ENCODE results near the gene NOL9.
A peak's percentile ranks its signal among the peaks of the same experiment; 100 is the strongest.
"Not testable (repeated sequence)": the region's sequence is repeated elsewhere in the genome, so short reads cannot be mapped to it uniquely, and the experiment has no call there.

Gene NOL9

DNA sequence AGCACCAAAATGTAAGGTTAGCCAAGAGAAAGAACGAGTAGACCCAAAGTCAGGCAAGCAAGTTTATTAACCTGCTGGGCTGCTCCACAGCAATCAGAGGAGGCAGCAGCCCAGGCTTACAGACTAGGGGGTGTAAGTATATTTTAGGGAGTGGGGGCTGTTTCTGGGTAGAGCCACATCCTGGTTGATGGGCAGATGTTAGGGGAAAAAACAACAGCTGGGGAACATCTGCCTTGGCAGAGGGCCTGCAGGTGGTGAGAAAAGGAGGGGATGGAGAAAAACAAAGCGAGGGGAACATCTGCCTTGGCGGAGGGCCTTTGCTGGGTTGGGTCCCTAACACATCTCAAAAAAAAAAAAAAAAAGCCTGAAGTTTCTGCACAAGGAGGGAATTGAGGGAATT is 15.8 kb upstream of the NOL9 start:
- peak overlapping the region; percentile 20 for H3K4me3 ChIP-seq (ENCODE audit: low read depth, low read length, poor library complexity, severe bottlenecking)
- TF ChIP-seq EZH2 (IDR thresholded peaks at IDR 0.05; ENCODE audit: borderline replicate concordance, low read length), result no peak
- TF ChIP-seq, protein P1, sequence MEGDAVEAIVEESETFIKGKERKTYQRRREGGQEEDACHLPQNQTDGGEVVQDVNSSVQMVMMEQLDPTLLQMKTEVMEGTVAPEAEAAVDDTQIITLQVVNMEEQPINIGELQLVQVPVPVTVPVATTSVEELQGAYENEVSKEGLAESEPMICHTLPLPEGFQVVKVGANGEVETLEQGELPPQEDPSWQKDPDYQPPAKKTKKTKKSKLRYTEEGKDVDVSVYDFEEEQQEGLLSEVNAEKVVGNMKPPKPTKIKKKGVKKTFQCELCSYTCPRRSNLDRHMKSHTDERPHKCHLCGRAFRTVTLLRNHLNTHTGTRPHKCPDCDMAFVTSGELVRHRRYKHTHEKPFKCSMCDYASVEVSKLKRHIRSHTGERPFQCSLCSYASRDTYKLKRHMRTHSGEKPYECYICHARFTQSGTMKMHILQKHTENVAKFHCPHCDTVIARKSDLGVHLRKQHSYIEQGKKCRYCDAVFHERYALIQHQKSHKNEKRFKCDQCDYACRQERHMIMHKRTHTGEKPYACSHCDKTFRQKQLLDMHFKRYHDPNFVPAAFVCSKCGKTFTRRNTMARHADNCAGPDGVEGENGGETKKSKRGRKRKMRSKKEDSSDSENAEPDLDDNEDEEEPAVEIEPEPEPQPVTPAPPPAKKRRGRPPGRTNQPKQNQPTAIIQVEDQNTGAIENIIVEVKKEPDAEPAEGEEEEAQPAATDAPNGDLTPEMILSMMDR (IDR thresholded peaks at IDR 0.05; ENCODE audit: low read length), result no peak
- H3K27me3 ChIP-seq (ENCODE audit: insufficient read depth, low read length), result no peaks in the 10 kb centered on the region
- no peaks in the 10 kb centered on the region for H3K9me2 ChIP-seq (ENCODE audit: low read depth, low read length)
- no peaks in the 10 kb centered on the region for H4K20me1 ChIP-seq (ENCODE audit: insufficient read depth, low read length)
- H3F3A ChIP-seq (ENCODE audit: insufficient read depth, low read length), result no peaks in the 10 kb centered on the region
- H2AFZ ChIP-seq (ENCODE audit: low read length), result no peak overlapping the region
- H3K4me2 ChIP-seq (ENCODE audit: low read length), result peak overlapping the region; percentile 22; the same call in 1 of the 2 replicates
- peaks cover 11% of the 10 kb centered on the region for H3K36me3 ChIP-seq (ENCODE audit: insufficient read depth, low read length)
- peaks cover 12% of the 10 kb centered on the region for H3K9me3 ChIP-seq (ENCODE audit: low read length)
- peak overlapping the region; percentile 85 for H3K27ac ChIP-seq (ENCODE audit: low read depth, low read length, poor library complexity, severe bottlenecking)
- H3K4me1 ChIP-seq (ENCODE audit: insufficient read depth, low read length, severe bottlenecking), result peaks cover 40% of the 10 kb centered on the region
- no peaks in the 10 kb centered on the region for H3K79me2 ChIP-seq (ENCODE audit: insufficient read depth, low read length)
- H3K9ac ChIP-seq (ENCODE audit: low read length), result peak overlapping the region; percentile 6; the same call in 1 of the 2 replicates

DNA sequence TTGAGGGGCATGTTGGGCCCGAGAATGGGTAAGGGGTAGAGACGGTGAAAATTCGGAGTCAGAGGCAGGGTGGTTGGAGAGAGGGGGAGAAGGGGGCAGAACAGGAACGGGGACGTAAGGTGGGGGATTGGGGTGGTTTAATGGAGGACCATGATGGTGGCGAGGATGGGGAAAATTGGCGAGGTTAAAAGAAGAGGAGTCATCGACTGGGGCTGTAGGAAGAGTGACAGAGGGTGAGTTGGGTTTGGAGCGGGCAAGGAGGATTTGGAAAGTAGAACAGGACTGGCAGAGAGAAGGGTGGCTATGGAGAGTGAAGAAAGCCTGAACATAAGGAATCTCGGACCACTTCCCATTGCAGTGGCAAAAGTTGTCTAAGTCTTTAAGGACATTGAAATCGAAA is 14.7 kb upstream of the NOL9 start:
- H2AFZ ChIP-seq (ENCODE audit: low read length), result no peak overlapping the region
- H3K27ac ChIP-seq (ENCODE audit: low read depth, low read length, poor library complexity, severe bottlenecking), result peak overlapping the region; percentile 85
- H4K20me1 ChIP-seq (ENCODE audit: insufficient read depth, low read length), result no peaks in the 10 kb centered on the region
- peak overlapping the region; percentile 20 for H3K4me3 ChIP-seq (ENCODE audit: low read depth, low read length, poor library complexity, severe bottlenecking)
- H3K9me2 ChIP-seq (ENCODE audit: low read depth, low read length), result no peaks in the 10 kb centered on the region
- H3K9me3 ChIP-seq (ENCODE audit: low read length), result peaks cover 12% of the 10 kb centered on the region
- no peaks in the 10 kb centered on the region for H3K27me3 ChIP-seq (ENCODE audit: insufficient read depth, low read length)
- H3K4me1 ChIP-seq (ENCODE audit: insufficient read depth, low read length, severe bottlenecking), result peaks cover 32% of the 10 kb centered on the region
- no peaks in the 10 kb centered on the region for H3F3A ChIP-seq (ENCODE audit: insufficient read depth, low read length)
- H3K4me2 ChIP-seq (ENCODE audit: low read length), result peak overlapping the region; percentile 22
- no peaks in the 10 kb centered on the region for H3K79me2 ChIP-seq (ENCODE audit: insufficient read depth, low read length)
- peaks cover 11% of the 10 kb centered on the region for H3K36me3 ChIP-seq (ENCODE audit: insufficient read depth, low read length)
- peak overlapping the region; percentile 6; the same call in 1 of the 2 replicates for H3K9ac ChIP-seq (ENCODE audit: low read length)
- TF ChIP-seq, protein P1 (IDR thresholded peaks at IDR 0.05; ENCODE audit: low read length), result no peak
- no peak for TF ChIP-seq EZH2 (IDR thresholded peaks at IDR 0.05; ENCODE audit: borderline replicate concordance, low read length)

DNA sequence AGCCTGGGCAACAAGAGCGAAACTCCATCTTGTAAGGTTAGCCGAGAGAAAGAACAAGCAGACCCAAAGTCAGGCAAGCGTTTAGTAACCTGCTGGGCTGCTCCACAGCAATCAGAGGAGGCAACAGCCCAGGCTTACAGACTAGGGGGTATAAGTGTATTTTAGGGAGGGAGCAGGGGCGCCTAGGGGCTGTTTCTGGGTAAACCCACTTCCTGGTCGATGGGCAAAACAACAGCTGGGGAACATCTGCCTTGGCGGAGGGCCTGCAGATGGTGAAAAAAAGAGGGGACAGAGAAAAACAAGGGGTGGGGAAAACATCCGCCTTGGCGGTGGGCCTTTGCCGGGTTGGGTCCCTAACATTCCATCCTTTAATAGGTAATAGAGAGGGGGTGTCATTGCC is 6.0 kb upstream of the NOL9 start:
- Histone ChIP-seq H3K79me2 (ENCODE audit: insufficient read depth, low read length) (no peaks in the 10 kb centered on the region), H3K36me3 (ENCODE audit: insufficient read depth, low read length) (no peaks in the 10 kb centered on the region), H3K9me2 (ENCODE audit: low read depth, low read length) (no peaks in the 10 kb centered on the region), H3K27ac (ENCODE audit: low read depth, low read length, poor library complexity, severe bottlenecking) (peak overlapping the region; percentile 97), H3K27me3 (ENCODE audit: insufficient read depth, low read length) (no peaks in the 10 kb centered on the region), H3K9ac (ENCODE audit: low read length) (peak overlapping the region; percentile 36; the same call in 1 of the 2 replicates), H3F3A (ENCODE audit: insufficient read depth, low read length) (peaks cover 3% of the 10 kb centered on the region; the same call in 1 of the 2 replicates), H3K4me2 (ENCODE audit: low read length) (peak overlapping the region; percentile 27; the same call in 1 of the 2 replicates), H3K4me1 (ENCODE audit: insufficient read depth, low read length, severe bottlenecking) (peaks cover 66% of the 10 kb centered on the region), H3K4me3 (ENCODE audit: low read depth, low read length, poor library complexity, severe bottlenecking) (no peak overlapping the region), H4K20me1 (ENCODE audit: insufficient read depth, low read length) (no peaks in the 10 kb centered on the region), H2AFZ (ENCODE audit: low read length) (no peak overlapping the region), H3K9me3 (ENCODE audit: low read length) (no peaks in the 10 kb centered on the region)
- TF ChIP-seq, protein P1 (IDR thresholded peaks at IDR 0.05; ENCODE audit: low read length), result no peak
- no peak for TF ChIP-seq EZH2 (IDR thresholded peaks at IDR 0.05; ENCODE audit: borderline replicate concordance, low read length)

DNA sequence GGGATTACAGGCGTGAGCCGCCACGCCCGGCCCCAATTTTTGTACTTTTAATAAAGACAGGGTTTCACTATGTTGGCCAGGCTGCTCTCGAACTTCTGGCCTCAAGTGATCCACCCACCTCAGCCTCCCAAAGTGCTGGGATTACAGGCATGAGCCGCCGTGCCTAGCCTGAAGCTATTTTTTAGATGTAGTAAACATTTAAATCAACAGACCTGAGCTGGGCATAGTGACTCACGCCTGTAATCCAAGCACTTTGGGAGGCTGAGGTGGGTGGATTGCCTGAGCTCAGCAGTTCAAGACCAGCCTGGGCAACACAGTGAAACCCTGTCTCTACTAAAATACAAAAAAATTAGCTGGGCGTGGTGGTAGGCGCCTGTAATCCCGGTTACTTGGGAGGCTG is 4.8 kb upstream of the NOL9 start:
- H3K79me2 ChIP-seq (ENCODE audit: insufficient read depth, low read length); H2AFZ ChIP-seq (ENCODE audit: low read length); H3K4me2 ChIP-seq (ENCODE audit: low read length); H3K9me2 ChIP-seq (ENCODE audit: low read depth, low read length); H3K4me3 ChIP-seq (ENCODE audit: low read depth, low read length, poor library complexity, severe bottlenecking); H4K20me1 ChIP-seq (ENCODE audit: insufficient read depth, low read length); H3K36me3 ChIP-seq (ENCODE audit: insufficient read depth, low read length); H3K27me3 ChIP-seq (ENCODE audit: insufficient read depth, low read length); H3K9ac ChIP-seq (ENCODE audit: low read length); H3K9me3 ChIP-seq (ENCODE audit: low read length); H3F3A ChIP-seq (ENCODE audit: insufficient read depth, low read length): not testable (repeated sequence)
- H3K4me1 ChIP-seq (ENCODE audit: insufficient read depth, low read length, severe bottlenecking), result peaks cover 71% of the 10 kb centered on the region
- H3K27ac ChIP-seq (ENCODE audit: low read depth, low read length, poor library complexity, severe bottlenecking), result peak overlapping the region; percentile 97

Measured in OCI-LY1 (cell line).